H9 (cell line): ENCODE results near the gene CNRIP1. TPM values are rescaled to one million over a fixed set of nuclear protein-coding genes. Genes with fewer than 3 reads are reported as not detected.

Experiments
- DNase-seq: peaks from one replicate; pipeline ENCODE4 v3.0.0-alpha.2; 2017
- H2AFZ ChIP-seq: one replicate; pipeline ENCODE4 v1.6.1; 2013; ENCODE audit warnings: mild to moderate bottlenecking, low read length, control low read depth, moderate library complexity
- H2AK5ac ChIP-seq: 2 replicates; pipeline ENCODE4 v1.6.1; 2013; ENCODE audit warnings: low read length, control low read depth, mixed read lengths; ENCODE audit not compliant: insufficient read length
- H2BK120ac ChIP-seq: one replicate; pipeline ENCODE4 v1.6.1; 2013; ENCODE audit warnings: low read depth, mild to moderate bottlenecking, low read length, control low read depth, inconsistent platforms; ENCODE audit not compliant: poor library complexity, severe bottlenecking
- H2BK12ac ChIP-seq: 2 replicates; pipeline ENCODE4 v1.6.1; 2013; ENCODE audit warnings: low read length, control low read depth, mixed read lengths, low read depth; ENCODE audit not compliant: insufficient read length
- H2BK15ac ChIP-seq: 2 replicates; pipeline ENCODE4 v1.6.1; 2013; ENCODE audit warnings: low read depth, low read length, control low read depth
- H2BK20ac ChIP-seq: one replicate; pipeline ENCODE4 v1.6.1; 2013; ENCODE audit warnings: low read depth, mild to moderate bottlenecking, low read length, control low read depth, inconsistent platforms; ENCODE audit not compliant: poor library complexity, severe bottlenecking
- H2BK5ac ChIP-seq: 2 replicates; pipeline ENCODE4 v1.6.1; 2013; ENCODE audit warnings: low read length, control low read depth, mixed read lengths; ENCODE audit not compliant: insufficient read length
- H3K14ac ChIP-seq: 2 replicates; pipeline ENCODE4 v1.6.1; 2013; ENCODE audit warnings: low read length, control low read depth; ENCODE audit not compliant: insufficient read depth
- H3K18ac ChIP-seq: 2 replicates; pipeline ENCODE4 v1.6.1; 2013; ENCODE audit warnings: low read depth, mild to moderate bottlenecking, mixed read lengths, low read length, control low read depth; ENCODE audit not compliant: insufficient read length
- H3K23ac ChIP-seq: 2 replicates; pipeline ENCODE4 v1.6.1; 2013; ENCODE audit warnings: low read length, control low read depth, mixed read lengths, low read depth; ENCODE audit not compliant: insufficient read length
- H3K23me2 ChIP-seq: 2 replicates; pipeline ENCODE4 v1.6.1; 2013; ENCODE audit warnings: low read depth, mild to moderate bottlenecking, mixed read lengths, low read length, control low read depth; ENCODE audit not compliant: insufficient read length, poor library complexity, severe bottlenecking
- H3K27ac ChIP-seq: 2 replicates; pipeline ENCODE4 v1.5.1; 2013; ENCODE audit warnings: low read length, control low read depth, mixed read lengths, low read depth; ENCODE audit not compliant: insufficient read length
- H3K27me3 ChIP-seq: 2 replicates; pipeline ENCODE4 v1.6.1; 2013; ENCODE audit warnings: low read length, control low read depth, inconsistent platforms; ENCODE audit not compliant: insufficient read depth
- H3K4ac ChIP-seq: 2 replicates; pipeline ENCODE4 v1.6.1; 2013; ENCODE audit warnings: low read depth, mild to moderate bottlenecking, control low read depth, inconsistent platforms, low read length, moderate library complexity
- H3K4me1 ChIP-seq: 2 replicates; pipeline ENCODE4 v1.6.1; 2013; ENCODE audit warnings: low read length, control low read depth, inconsistent platforms; ENCODE audit not compliant: insufficient read depth
- H3K4me2 ChIP-seq: 2 replicates; pipeline ENCODE4 v1.6.1; 2013; ENCODE audit warnings: low read length, control low read depth, mixed read lengths; ENCODE audit not compliant: insufficient read length, insufficient read depth
- H3K56ac ChIP-seq: 2 replicates; pipeline ENCODE4 v1.6.1; 2013; ENCODE audit warnings: low read depth, mild to moderate bottlenecking, mixed read lengths, low read length, control low read depth; ENCODE audit not compliant: insufficient read length
- H3K79me1 ChIP-seq: 2 replicates; pipeline ENCODE4 v1.6.1; 2013; ENCODE audit warnings: low read depth, mild to moderate bottlenecking, moderate library complexity, low read length, control low read depth, inconsistent platforms; ENCODE audit not compliant: insufficient read depth, poor library complexity, severe bottlenecking
- H3K79me2 ChIP-seq: 2 replicates; pipeline ENCODE4 v1.6.1; 2013; ENCODE audit warnings: low read length, control low read depth, inconsistent platforms; ENCODE audit not compliant: insufficient read depth
- H3K9ac ChIP-seq: 2 replicates; pipeline ENCODE4 v1.6.1; 2013; ENCODE audit warnings: low read length, control low read depth, mixed read lengths; ENCODE audit not compliant: insufficient read length; ENCODE audit errors: extremely low read depth
- H3K9me3 ChIP-seq: one replicate; pipeline ENCODE4 v1.6.1; 2013; ENCODE audit warnings: low read depth, low read length, inconsistent platforms; ENCODE audit not compliant: control insufficient read depth
- H3T11ph ChIP-seq: one replicate; pipeline ENCODE4 v1.6.1; 2013; ENCODE audit warnings: mild to moderate bottlenecking, low read length, control low read depth, inconsistent platforms
- H4K20me1 ChIP-seq: one replicate; pipeline ENCODE4 v1.6.1; 2013; ENCODE audit not compliant: control insufficient read depth, insufficient read length, insufficient read depth
- H4K5ac ChIP-seq: 2 replicates; pipeline ENCODE4 v1.6.1; 2013; ENCODE audit warnings: low read depth, mild to moderate bottlenecking, mixed read lengths, low read length, control low read depth; ENCODE audit not compliant: insufficient read length
- H4K8ac ChIP-seq: replicated peaks from 2 replicates; pipeline ENCODE4 v1.6.1; 2013; ENCODE audit warnings: low read length, control low read depth, mixed read lengths, low read depth; ENCODE audit not compliant: insufficient read length
- H4K91ac ChIP-seq: 2 replicates; pipeline ENCODE4 v1.6.1; 2013; ENCODE audit warnings: low read depth, mild to moderate bottlenecking, moderate library complexity, mixed read lengths, low read length, control low read depth; ENCODE audit not compliant: insufficient read length
- H3K27ac Mint-ChIP-seq, 3 experiments: 2 replicates in 2 of 3; 3 replicates in 1 of 3; pipeline ENCODE4 v1.8.0; 2020 to 2021; ENCODE audit warnings: mixed read lengths in 3 of 3, mild to moderate bottlenecking in 1 of 3, moderate library complexity in 1 of 3
- H3K27me3 Mint-ChIP-seq: 2 replicates; pipeline ENCODE4 v1.8.0; 2021; ENCODE audit warnings: low read depth, mild to moderate bottlenecking, moderate library complexity, mixed read lengths
- H3K36me3 Mint-ChIP-seq, 3 experiments: 2 replicates in 2 of 3; 3 replicates in 1 of 3; pipeline ENCODE4 v1.8.0; 2020 to 2021; ENCODE audit warnings: low read depth in 3 of 3, mixed read lengths in 3 of 3; ENCODE audit not compliant: insufficient read depth in 1 of 3
- H3K4me1 Mint-ChIP-seq, 2 experiments: 2 replicates each; pipeline ENCODE4 v1.8.0; 2020; ENCODE audit warnings: mixed read lengths in 2 of 2
- H3K4me3 Mint-ChIP-seq, 2 experiments: 2 replicates in 1 of 2; 3 replicates in 1 of 2; pipeline ENCODE4 v1.8.0; 2020 to 2021; ENCODE audit warnings: mild to moderate bottlenecking in 2 of 2, mixed read lengths in 2 of 2, moderate library complexity in 1 of 2
- H3K9me3 Mint-ChIP-seq, 2 experiments: 2 replicates in 1 of 2; 3 replicates in 1 of 2; pipeline ENCODE4 v1.8.0; 2020; ENCODE audit warnings: mild to moderate bottlenecking in 2 of 2, mixed read lengths in 2 of 2, moderate library complexity in 1 of 2
- CTCF ChIP-seq: fragments of 200-600 bp; sonication (generic); conservative IDR thresholded peaks from 3 replicates; pipeline ENCODE4 v1.8.0; 2021; ENCODE audit warnings: antibody characterized with exemption, mild to moderate bottlenecking
- total RNA-seq: library from RNA; stranded (reverse); gene quantifications from 2 replicates; pipeline ENCODE4 v1.2.1, GENCODE V29; 2021

Gene CNRIP1
- total RNA-seq, 1 experiment from 2014 or later: 0.70 TPM

- Histone ChIP-seq H3K56ac (no peak overlapping the region), H2BK15ac (no peak overlapping the region), H3K4me1 (no peaks in the 10 kb centered on the region), H3K27me3 (no peaks in the 10 kb centered on the region), H3K23me2 (no peaks in the 10 kb centered on the region), H3K79me2 (no peaks in the 10 kb centered on the region), H3K4ac (no peak overlapping the region), H3K23ac (no peak overlapping the region), H2BK5ac (no peak overlapping the region), H2BK20ac (no peak overlapping the region), H4K91ac (no peak overlapping the region), H2BK12ac (no peak overlapping the region), H4K5ac (no peak overlapping the region), H2AK5ac (no peak overlapping the region), H2AFZ (no peak overlapping the region), H3K79me1 (no peaks in the 10 kb centered on the region), H3K14ac (no peak overlapping the region), H3K27ac (no peak overlapping the region), H4K20me1 (no peaks in the 10 kb centered on the region), H3T11ph (no peak overlapping the region), H3K9ac (no peak overlapping the region), H2BK120ac (no peak overlapping the region), H3K4me2 (no peak overlapping the region), H3K9me3 (no peaks in the 10 kb centered on the region), H3K18ac (no peak overlapping the region), H4K8ac (no peak overlapping the region)
- Mint-ChIP-seq H3K9me3 (no peaks in the 10 kb centered on the region; a peak in 1 of 5 replicates), H3K36me3 (no peaks in the 10 kb centered on the region), H3K27me3 (no peaks in the 10 kb centered on the region; the same call in 1 of the 2 replicates), H3K4me1 (no peaks in the 10 kb centered on the region), H3K4me3 (no peak overlapping the region), H3K27ac (no peak overlapping the region)
- DNase-seq: no peak
- no peak for TF ChIP-seq CTCF
Observed at GRCh38 chr2:68295516-68295915, 24.2 kb downstream of the CNRIP1 start.
